Neural progenitor cell (in vitro differentiated cells): Measurements from ENCODE around the gene SEZ6L.

Experiments
- EZH2 ChIP-seq: fragments of 200-600 bp; sonication (generic); IDR thresholded peaks from 2 replicates; pipeline ENCODE4 v1.6.1; 2017; ENCODE audit warnings: antibody characterized with exemption, mild to moderate bottlenecking, moderate library complexity
- EZH2phosphoT487 ChIP-seq: fragments of 200-600 bp; sonication (generic); IDR thresholded peaks from 2 replicates; pipeline ENCODE4 v1.6.1; 2017; ENCODE audit warnings: antibody characterized with exemption
- TF ChIP-seq, protein P1 (sequence below): fragments of 200-600 bp; sonication (generic); IDR thresholded peaks from 2 replicates; pipeline ENCODE4 v1.5.1; 2017; ENCODE audit warnings: antibody characterized with exemption, mild to moderate bottlenecking

DNA sequence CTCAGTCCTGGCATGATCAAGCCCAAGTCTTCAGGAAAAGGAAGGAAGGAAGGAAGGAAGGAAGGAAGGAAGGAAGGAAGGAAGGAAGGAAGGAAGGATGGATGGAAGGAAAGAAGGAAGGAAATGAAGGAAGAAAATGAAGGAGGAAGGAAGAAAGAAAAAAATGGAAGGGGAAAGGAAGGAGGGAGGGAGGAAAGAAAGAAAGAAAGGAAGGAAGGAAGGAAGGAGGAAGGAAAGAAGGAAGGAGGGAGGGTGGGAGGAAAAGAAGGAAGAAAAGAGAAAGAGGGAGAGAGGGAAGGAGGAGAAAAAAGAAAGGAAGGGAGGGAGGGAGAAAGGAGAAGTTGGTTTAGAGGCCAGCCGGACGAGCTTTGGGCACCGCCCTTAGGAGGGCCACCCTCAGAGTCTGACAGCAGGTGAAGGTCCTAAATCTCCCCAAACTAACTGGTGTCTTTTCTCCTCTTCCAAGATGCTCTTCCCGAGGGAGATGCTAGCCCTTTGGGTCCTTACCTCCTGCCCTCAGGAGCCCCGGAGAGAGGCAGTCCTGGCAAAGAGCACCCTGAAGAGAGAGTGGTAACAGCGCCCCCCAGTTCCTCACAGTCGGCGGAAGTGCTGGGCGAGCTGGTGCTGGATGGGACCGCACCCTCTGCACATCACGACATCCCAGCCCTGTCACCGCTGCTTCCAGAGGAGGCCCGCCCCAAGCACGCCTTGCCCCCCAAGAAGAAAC lies 122.8 kb downstream of the SEZ6L start:
- TF ChIP-seq, protein P1, sequence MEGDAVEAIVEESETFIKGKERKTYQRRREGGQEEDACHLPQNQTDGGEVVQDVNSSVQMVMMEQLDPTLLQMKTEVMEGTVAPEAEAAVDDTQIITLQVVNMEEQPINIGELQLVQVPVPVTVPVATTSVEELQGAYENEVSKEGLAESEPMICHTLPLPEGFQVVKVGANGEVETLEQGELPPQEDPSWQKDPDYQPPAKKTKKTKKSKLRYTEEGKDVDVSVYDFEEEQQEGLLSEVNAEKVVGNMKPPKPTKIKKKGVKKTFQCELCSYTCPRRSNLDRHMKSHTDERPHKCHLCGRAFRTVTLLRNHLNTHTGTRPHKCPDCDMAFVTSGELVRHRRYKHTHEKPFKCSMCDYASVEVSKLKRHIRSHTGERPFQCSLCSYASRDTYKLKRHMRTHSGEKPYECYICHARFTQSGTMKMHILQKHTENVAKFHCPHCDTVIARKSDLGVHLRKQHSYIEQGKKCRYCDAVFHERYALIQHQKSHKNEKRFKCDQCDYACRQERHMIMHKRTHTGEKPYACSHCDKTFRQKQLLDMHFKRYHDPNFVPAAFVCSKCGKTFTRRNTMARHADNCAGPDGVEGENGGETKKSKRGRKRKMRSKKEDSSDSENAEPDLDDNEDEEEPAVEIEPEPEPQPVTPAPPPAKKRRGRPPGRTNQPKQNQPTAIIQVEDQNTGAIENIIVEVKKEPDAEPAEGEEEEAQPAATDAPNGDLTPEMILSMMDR: no peak
- TF ChIP-seq EZH2phosphoT487 (no peak), EZH2 (no peak)
